H1 (cell line): ENCODE measurements around the gene AWAT1. TPM values are rescaled to one million over a fixed set of nuclear protein-coding genes. Genes with fewer than 3 reads are reported as not detected.
A peak's percentile ranks its signal among the peaks of the same experiment; 100 is the strongest.

Source experiments
- CTCF ChIA-PET: fragments of 300-600 bp; sonication (Branson Sonifier 250); formaldehyde crosslinking; loops from one replicate; lab custom pipeline; 2021; ENCODE audit not compliant: partially characterized antibody; lab: Charles Lee
- POLR2A ChIA-PET: fragments of 300-600 bp; sonication (Branson Sonifier 250); formaldehyde crosslinking; loops from one replicate; lab custom pipeline; 2021; ENCODE audit warnings: inconsistent platforms; ENCODE audit not compliant: partially characterized antibody; lab: Charles Lee
- DNase-seq, 2 experiments: peaks; one replicate each; pipeline versions ENCODE4 v3.0.0 to v3.0.0-alpha.2; 2010 to 2022; ENCODE audit warnings: low spot score in 2 of 2, low read depth in 1 of 2, mixed read lengths in 1 of 2
- FAIRE-seq: peaks from 2 replicates; lab custom pipeline; 2011; peaks lifted over from hg19 to GRCh38; lab: Jason Lieb, UNC
- H2AFZ ChIP-seq: 2 replicates; pipeline ENCODE4 v1.8.1; 2012; ENCODE audit warnings: low read length, inconsistent platforms
- H2AK5ac ChIP-seq: 2 replicates; pipeline ENCODE4 v1.6.1; 2013; ENCODE audit warnings: low read depth, low read length
- H2BK120ac ChIP-seq: replicated peaks from 2 replicates; pipeline ENCODE3; 2013; ENCODE audit warnings: low read depth, low read length, inconsistent platforms
- H2BK12ac ChIP-seq: 2 replicates; pipeline ENCODE4 v1.6.1; 2013; ENCODE audit warnings: low read depth, low read length
- H2BK15ac ChIP-seq: 2 replicates; pipeline ENCODE4 v1.6.1; 2013; ENCODE audit warnings: low read length
- H2BK20ac ChIP-seq: 2 replicates; pipeline ENCODE4 v1.6.1; 2013; ENCODE audit warnings: low read length
- H2BK5ac ChIP-seq: 2 replicates; pipeline ENCODE4 v1.6.1; 2013; ENCODE audit warnings: low read depth, low read length
- H3K14ac ChIP-seq: 2 replicates; pipeline ENCODE4 v1.6.1; 2013; ENCODE audit warnings: inconsistent platforms; ENCODE audit not compliant: insufficient read length
- H3K18ac ChIP-seq: 2 replicates; pipeline ENCODE4 v1.6.1; 2013; ENCODE audit warnings: low read length; ENCODE audit errors: extremely low read depth
- H3K23ac ChIP-seq: 2 replicates; pipeline ENCODE4 v1.6.1; 2013; ENCODE audit warnings: inconsistent platforms; ENCODE audit not compliant: insufficient read length
- H3K23me2 ChIP-seq: 2 replicates; pipeline ENCODE4 v1.6.1; 2013; ENCODE audit warnings: low read depth, low read length
- H3K27ac ChIP-seq: 2 replicates; pipeline ENCODE4 v1.6.1; 2011; ENCODE audit warnings: low read depth, low read length, inconsistent platforms
- H3K27me3 ChIP-seq, 4 experiments: replicated peaks in 1 of 4; 1 replicate in 1 of 4; 2 replicates in 3 of 4; pipeline versions ENCODE4 v1.6.1 to v1.8.1; 2011 to 2013; ENCODE audit warnings: low read length in 3 of 4, mild to moderate bottlenecking in 3 of 4, inconsistent platforms in 2 of 4, mixed read lengths in 2 of 4, moderate library complexity in 1 of 4; ENCODE audit not compliant: control insufficient read depth in 3 of 4, insufficient read depth in 3 of 4; ENCODE audit errors: extremely low read depth in 1 of 4
- H3K36me3 ChIP-seq, 4 experiments: 2 replicates each; pipeline versions ENCODE4 v1.6.1 to v1.8.1; 2011 to 2013; ENCODE audit warnings: mild to moderate bottlenecking in 4 of 4, low read length in 3 of 4, moderate library complexity in 2 of 4, control low read depth in 1 of 4, inconsistent platforms in 1 of 4; ENCODE audit not compliant: insufficient read depth in 4 of 4, control insufficient read depth in 2 of 4
- H3K4ac ChIP-seq: replicated peaks from 2 replicates; pipeline ENCODE3; 2013; ENCODE audit warnings: low read length, low read depth, mixed read lengths, inconsistent platforms; ENCODE audit not compliant: insufficient read length
- H3K4me1 ChIP-seq, 4 experiments: replicated peaks in 1 of 4; 1 replicate in 1 of 4; 2 replicates in 3 of 4; pipeline versions ENCODE4 v1.6.1 to v1.8.1; 2011 to 2013; ENCODE audit warnings: low read length in 3 of 4, inconsistent platforms in 2 of 4, mixed read lengths in 1 of 4; ENCODE audit not compliant: insufficient read depth in 4 of 4, control insufficient read depth in 3 of 4
- H3K4me2 ChIP-seq, 2 experiments: 2 replicates each; pipeline versions ENCODE4 v1.6.1 to v1.8.1; 2011 to 2013; ENCODE audit warnings: low read depth in 2 of 2, low read length in 2 of 2, control low read depth in 1 of 2, inconsistent platforms in 1 of 2, mild to moderate bottlenecking in 1 of 2; ENCODE audit not compliant: insufficient read depth in 1 of 2
- H3K4me3 ChIP-seq, 4 experiments: fragments of 200-600, 300-600 bp in 1 of 4; sonication (generic), shearing (Covaris generic), sonication (Bioruptor Twin) in 1 of 4; 2 replicates each; pipeline versions ENCODE4 v1.5.1 to v1.8.1; 2011 to 2016; ENCODE audit warnings: low read length in 4 of 4, low read depth in 3 of 4, control low read depth in 2 of 4, inconsistent platforms in 2 of 4, mild to moderate bottlenecking in 2 of 4, mixed read lengths in 1 of 4, moderate library complexity in 1 of 4; ENCODE audit not compliant: insufficient read depth in 2 of 4; ENCODE audit errors: extremely low read depth in 1 of 4
- H3K56ac ChIP-seq: replicated peaks from 2 replicates; pipeline ENCODE3; 2013; ENCODE audit warnings: low read depth, mild to moderate bottlenecking, mixed read lengths, low read length, inconsistent platforms; ENCODE audit not compliant: insufficient read length
- H3K79me1 ChIP-seq: 2 replicates; pipeline ENCODE4 v1.6.1; 2013; ENCODE audit warnings: low read depth, low read length, control low read depth
- H3K79me2 ChIP-seq, 2 experiments: 2 replicates each; pipeline versions ENCODE4 v1.6.1 to v1.8.1; 2012 to 2013; ENCODE audit warnings: low read length in 2 of 2, mild to moderate bottlenecking in 2 of 2, inconsistent platforms in 1 of 2; ENCODE audit not compliant: insufficient read depth in 2 of 2, control insufficient read depth in 1 of 2
- H3K9ac ChIP-seq, 4 experiments: replicated peaks in 1 of 4; 1 replicate in 1 of 4; 2 replicates in 3 of 4; pipeline versions ENCODE4 v1.6.1 to v1.8.1; 2011 to 2013; ENCODE audit warnings: low read depth in 3 of 4, low read length in 3 of 4, control low read depth in 2 of 4, mild to moderate bottlenecking in 2 of 4, moderate library complexity in 2 of 4, inconsistent platforms in 1 of 4; ENCODE audit errors: extremely low read depth in 1 of 4
- H3K9me3 ChIP-seq, 2 experiments: 2 replicates each; pipeline versions ENCODE4 v1.6.1 to v1.8.1; 2012 to 2013; ENCODE audit warnings: mild to moderate bottlenecking in 2 of 2, moderate library complexity in 2 of 2, control low read depth in 1 of 2, inconsistent platforms in 1 of 2, low read depth in 1 of 2, low read length in 1 of 2, mixed read lengths in 1 of 2; ENCODE audit not compliant: insufficient read depth in 2 of 2
- H4K20me1 ChIP-seq, 2 experiments: replicated peaks in 1 of 2; 2 replicates each; pipeline versions ENCODE3 to v1.8.1; 2011 to 2013; ENCODE audit warnings: inconsistent platforms in 2 of 2, low read length in 2 of 2, mild to moderate bottlenecking in 1 of 2; ENCODE audit not compliant: insufficient read depth in 2 of 2, control insufficient read depth in 1 of 2
- H4K5ac ChIP-seq: 2 replicates; pipeline ENCODE4 v1.6.1; 2013; ENCODE audit warnings: low read length, low read depth, mixed read lengths, inconsistent platforms; ENCODE audit not compliant: insufficient read length
- H4K8ac ChIP-seq: 2 replicates; pipeline ENCODE4 v1.8.0; 2013; ENCODE audit warnings: mild to moderate bottlenecking, moderate library complexity, low read length, inconsistent platforms; ENCODE audit not compliant: insufficient read depth; ENCODE audit errors: extremely low read depth
- H4K91ac ChIP-seq: replicated peaks from 2 replicates; pipeline ENCODE3; 2013; ENCODE audit warnings: low read length, mixed read lengths, inconsistent platforms; ENCODE audit not compliant: insufficient read length
- ZNF274 ChIP-seq: IDR thresholded peaks from 2 replicates; pipeline ENCODE4 v1.7.0; 2012; ENCODE audit warnings: low read length, borderline replicate concordance; ENCODE audit errors: extremely low read depth
- WGBS, 2 experiments: shearing (Covaris generic) in 1 of 2; methylation state at CpG; one replicate each; pipeline versions ENCODE4 v1.1.6 to v1.1.7; 2013 to 2015; ENCODE audit warnings: low lambda C conversion rate in 2 of 2, mixed read lengths in 2 of 2, inconsistent platforms in 1 of 2, low coverage in 1 of 2, missing lambda C conversion rate in 1 of 2; ENCODE audit not compliant: insufficient replicate concordance in 2 of 2, insufficient coverage in 1 of 2, insufficient read length in 1 of 2; ENCODE audit errors: extremely low coverage in 1 of 2, missing lambda C conversion rate in 1 of 2; 5-methylcytosine and 5-hydroxymethylcytosine counted together
- polyA plus RNA-seq, 7 experiments: library from polyadenylated mRNA; depleted of rRNA in 3 of 7; stranded (reverse) in 5 of 7; unstranded in 2 of 7; fragments of >200 nt in 5 of 7; fragments of 200-250 nt in 2 of 7; gene quantifications; 1 replicate in 5 of 7; 2 replicates in 1 of 7; 4 replicates in 1 of 7; pipeline versions ENCODE4 v1.2.1 to v1.2.3, GENCODE V29; 2011 to 2013; ENCODE audit warnings: missing spikeins in 2 of 7, mixed read lengths in 2 of 7
- total RNA-seq: library from RNA; stranded (reverse); fragmentation: NEBNext Ultra II Directional; extraction: Animal tissue kit (Norgen Biotek cat#: 25700); gene quantifications from 2 replicates; pipeline ENCODE4 v1.2.1, GENCODE V29; 2021

The AWAT1 gene
- total and polyA plus RNA-seq, 2 of the 8 experiments (the other 6 are each of a cell fraction or from before 2014, with no cell fraction given), result not detected

DNA sequence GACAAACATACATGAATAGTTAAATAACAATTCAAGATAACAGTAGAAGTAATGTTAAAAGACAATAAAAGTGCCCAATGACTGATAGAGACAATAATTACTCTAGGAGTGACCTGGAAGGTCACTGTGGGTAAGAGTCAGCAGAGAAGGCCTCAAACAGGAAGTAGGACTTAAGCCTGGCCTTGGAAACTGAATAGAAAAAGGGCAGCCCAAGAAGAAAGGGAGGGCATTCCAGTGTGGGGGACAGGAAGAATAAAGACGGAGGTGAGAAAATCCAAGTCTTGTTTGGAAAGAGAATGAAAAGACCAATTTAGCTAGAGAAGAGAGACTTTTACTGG is 19.6 kb downstream of the AWAT1 start:
- no peak overlapping the region for H3K14ac ChIP-seq
- H3K4me2 ChIP-seq, result no peak overlapping the region
- no peak overlapping the region for H4K91ac ChIP-seq
- H2AFZ ChIP-seq, result no peak overlapping the region
- no peak overlapping the region for H3K18ac ChIP-seq
- H3K27me3 ChIP-seq, result no peaks in the 10 kb centered on the region
- DNase-seq (no peak), FAIRE-seq (peak; percentile 24)
- H3K56ac ChIP-seq, result no peak overlapping the region
- no peak overlapping the region for H2BK15ac ChIP-seq
- ChIA-PET CTCF (interaction anchor here (2.4 kb wide), 1 partner anchor 8 kb away, joined by 9 read pairs; no protein-coding TSS in a partner anchor), POLR2A (no interaction called here)
- H2BK5ac ChIP-seq, result no peak overlapping the region
- no peak overlapping the region for H3K27ac ChIP-seq
- H3K4me3 ChIP-seq, result no peak overlapping the region
- no peaks in the 10 kb centered on the region for H3K79me1 ChIP-seq
- WGBS, 2 experiments, result 78% methylated on average over 1 of the region's 1 CpG; no CpG with 5 or more reads in 1 of the 2 experiments
- no peaks in the 10 kb centered on the region for H4K20me1 ChIP-seq
- H3K79me2 ChIP-seq, result no peaks in the 10 kb centered on the region
- H3K9ac ChIP-seq, result no peak overlapping the region
- no peak overlapping the region for H3K23ac ChIP-seq
- no peaks in the 10 kb centered on the region for H3K23me2 ChIP-seq
- H3K4ac ChIP-seq, result no peak overlapping the region
- H2AK5ac ChIP-seq, result no peak overlapping the region
- H3K4me1 ChIP-seq, result no peaks in the 10 kb centered on the region
- no peak overlapping the region for H2BK20ac ChIP-seq
- H3K36me3 ChIP-seq, result no peaks in the 10 kb centered on the region
- H2BK12ac ChIP-seq, result no peak overlapping the region
- H4K8ac ChIP-seq, result no peak overlapping the region
- H4K5ac ChIP-seq, result no peak overlapping the region
- H3K9me3 ChIP-seq, result no peaks in the 10 kb centered on the region
- H2BK120ac ChIP-seq, result no peak overlapping the region
- TF ChIP-seq ZNF274, result no peak
